Neural progenitor cell (in vitro differentiated cells): ENCODE measurements around the gene SRCIN1. TPM values are rescaled to one million over a fixed set of nuclear protein-coding genes. Genes with fewer than 3 reads are reported as not detected.

Source experiments
- DNase-seq: peaks from one replicate; pipeline ENCODE4 v3.0.0-alpha.2; 2016; ENCODE audit warnings: low spot score
- H2AFZ ChIP-seq: fragments of 200-600 bp; sonication (generic); replicated peaks from 2 replicates; pipeline ENCODE4 v1.6.1; 2016; ENCODE audit warnings: antibody characterized with exemption
- H3F3A ChIP-seq: fragments of 200-600 bp; sonication (generic); 2 replicates; pipeline ENCODE4 v1.6.1; 2016; ENCODE audit warnings: antibody characterized with exemption, low read depth
- H3K27ac ChIP-seq: fragments of 200-600 bp; sonication (generic); 2 replicates; pipeline ENCODE4 v1.5.1; 2016; ENCODE audit warnings: mild to moderate bottlenecking
- H3K27me3 ChIP-seq: fragments of 200-600 bp; sonication (generic); 2 replicates; pipeline ENCODE4 v1.6.1; 2016; ENCODE audit warnings: mild to moderate bottlenecking, moderate library complexity
- H3K36me3 ChIP-seq: fragments of 200-600 bp; sonication (generic); 2 replicates; pipeline ENCODE4 v1.5.1; 2016
- H3K4me1 ChIP-seq: fragments of 200-600 bp; sonication (generic); 2 replicates; pipeline ENCODE4 v1.6.1; 2016; ENCODE audit warnings: mixed run types
- H3K4me2 ChIP-seq: fragments of 200-600 bp; sonication (generic); 2 replicates; pipeline ENCODE4 v1.6.1; 2016
- H3K4me3 ChIP-seq: fragments of 200-600 bp; sonication (generic); 2 replicates; pipeline ENCODE4 v1.5.1; 2016
- H3K79me2 ChIP-seq: fragments of 200-600 bp; sonication (generic); 2 replicates; pipeline ENCODE4 v1.6.1; 2016; ENCODE audit warnings: low read depth
- H3K9ac ChIP-seq: fragments of 200-600 bp; sonication (generic); 2 replicates; pipeline ENCODE4 v1.6.1; 2016
- H3K9me3 ChIP-seq: fragments of 200-600 bp; sonication (generic); 2 replicates; pipeline ENCODE4 v1.5.1; 2016; ENCODE audit warnings: low read depth
- H4K20me1 ChIP-seq: fragments of 200-600 bp; sonication (generic); 2 replicates; pipeline ENCODE4 v1.6.1; 2016; ENCODE audit warnings: low read depth
- H3K27ac Mint-ChIP-seq: 3 replicates; pipeline ENCODE4 v1.8.0; 2021; ENCODE audit warnings: mixed read lengths
- H3K27me3 Mint-ChIP-seq: 2 replicates; pipeline ENCODE4 v1.8.0; 2022; ENCODE audit warnings: low read depth, mild to moderate bottlenecking, inconsistent platforms, moderate library complexity, mixed read lengths; ENCODE audit not compliant: insufficient read depth
- H3K36me3 Mint-ChIP-seq: 3 replicates; pipeline ENCODE4 v1.8.0; 2021; ENCODE audit warnings: mixed read lengths
- H3K4me1 Mint-ChIP-seq: 3 replicates; pipeline ENCODE4 v1.8.0; 2021; ENCODE audit warnings: mixed read lengths
- H3K4me3 Mint-ChIP-seq: 3 replicates; pipeline ENCODE4 v1.8.0; 2021; ENCODE audit warnings: mild to moderate bottlenecking, moderate library complexity, mixed read lengths
- H3K9me3 Mint-ChIP-seq: 3 replicates; pipeline ENCODE4 v1.8.0; 2020; ENCODE audit warnings: mixed read lengths
- CTCF ChIP-seq: fragments of 200-600 bp; sonication (generic); IDR thresholded peaks from 2 replicates; pipeline ENCODE4 v1.5.1; 2017; ENCODE audit warnings: antibody characterized with exemption, mild to moderate bottlenecking
- EZH2 ChIP-seq: fragments of 200-600 bp; sonication (generic); IDR thresholded peaks from 2 replicates; pipeline ENCODE4 v1.6.1; 2017; ENCODE audit warnings: antibody characterized with exemption, mild to moderate bottlenecking, moderate library complexity
- EZH2phosphoT487 ChIP-seq: fragments of 200-600 bp; sonication (generic); IDR thresholded peaks from 2 replicates; pipeline ENCODE4 v1.6.1; 2017; ENCODE audit warnings: antibody characterized with exemption
- total RNA-seq: library from RNA; depleted of rRNA; stranded (reverse); fragments of >200 nt; gene quantifications from 2 replicates; pipeline ENCODE4 v1.2.3, GENCODE V29; 2015; ENCODE audit warnings: low replicate concordance

SRCIN1 gene
- total RNA-seq, 1 donor from 2014 or later: 3.8 TPM

GRCh38 chr17:38616361-38616760 is 10.6 kb upstream of the SRCIN1 start:
- TF ChIP-seq CTCF: no peak
- TF ChIP-seq EZH2phosphoT487: no peak
- TF ChIP-seq EZH2: no peak
- DNase-seq: peak; percentile 62

GRCh38 chr17:38613981-38614779 is 8.4 kb upstream of the SRCIN1 start:
- H3K4me1 ChIP-seq: peaks cover 21% of the 10 kb centered on the region
- H4K20me1 ChIP-seq: no peaks in the 10 kb centered on the region
- H3K36me3 ChIP-seq: no peaks in the 10 kb centered on the region
- H3K79me2 ChIP-seq: no peaks in the 10 kb centered on the region
- H3F3A ChIP-seq: peaks cover 23% of the 10 kb centered on the region
- Mint-ChIP-seq H3K4me3 (no peak overlapping the region), H3K9me3 (peaks cover 9% of the 10 kb centered on the region), H3K4me1 (peaks cover 14% of the 10 kb centered on the region), H3K27ac (no peak overlapping the region), H3K36me3 (peaks cover 2% of the 10 kb centered on the region), H3K27me3 (peaks cover 19% of the 10 kb centered on the region)
- H2AFZ ChIP-seq: no peak overlapping the region
- H3K9ac ChIP-seq: no peak overlapping the region
- no peak for DNase-seq
- no peak overlapping the region for H3K4me3 ChIP-seq
- H3K27ac ChIP-seq: no peak overlapping the region
- H3K9me3 ChIP-seq: peaks cover 6% of the 10 kb centered on the region
- TF ChIP-seq EZH2: no peak
- no peak for TF ChIP-seq CTCF
- no peak for TF ChIP-seq EZH2phosphoT487
- H3K4me2 ChIP-seq: no peak overlapping the region
- no peaks in the 10 kb centered on the region for H3K27me3 ChIP-seq

More at GRCh38 chr17:38616361-38616760, 10.6 kb upstream of the SRCIN1 start:
- H3K36me3 ChIP-seq: no peaks in the 10 kb centered on the region
- no peaks in the 10 kb centered on the region for H4K20me1 ChIP-seq
- no peak overlapping the region for H2AFZ ChIP-seq
- no peaks in the 10 kb centered on the region for H3K27me3 ChIP-seq
- peaks cover 9% of the 10 kb centered on the region for H3K9me3 Mint-ChIP-seq
- peak overlapping the region; percentile 31 for H3K4me2 ChIP-seq
- H3K4me1 ChIP-seq: peaks cover 14% of the 10 kb centered on the region
- no peak overlapping the region for H3K4me3 Mint-ChIP-seq
- H3K79me2 ChIP-seq: no peaks in the 10 kb centered on the region
- H3F3A ChIP-seq: peaks cover 12% of the 10 kb centered on the region
- no peak overlapping the region for H3K4me3 ChIP-seq
- no peak overlapping the region for H3K9ac ChIP-seq
- H3K27ac ChIP-seq: no peak overlapping the region
- H3K9me3 ChIP-seq: peaks cover 6% of the 10 kb centered on the region
- peaks cover 2% of the 10 kb centered on the region for H3K36me3 Mint-ChIP-seq
- peak overlapping the region; percentile 69 for H3K27ac Mint-ChIP-seq
- H3K4me1 Mint-ChIP-seq: peaks cover 9% of the 10 kb centered on the region
- H3K27me3 Mint-ChIP-seq: peaks cover 14% of the 10 kb centered on the region

GRCh38 chr17:38613525-38613980 is 7.8 kb upstream of the SRCIN1 start:
- no peak for TF ChIP-seq CTCF
- TF ChIP-seq EZH2phosphoT487: no peak
- TF ChIP-seq EZH2: no peak
- no peaks in the 10 kb centered on the region for H3K79me2 ChIP-seq
- no peaks in the 10 kb centered on the region for H3K27me3 ChIP-seq
- H3F3A ChIP-seq: peaks cover 26% of the 10 kb centered on the region
- no peak overlapping the region for H2AFZ ChIP-seq
- H3K36me3 ChIP-seq: no peaks in the 10 kb centered on the region
- Mint-ChIP-seq H3K27me3 (peaks cover 22% of the 10 kb centered on the region), H3K9me3 (peaks cover 9% of the 10 kb centered on the region), H3K36me3 (peaks cover 2% of the 10 kb centered on the region), H3K27ac (no peak overlapping the region), H3K4me3 (no peak overlapping the region), H3K4me1 (peaks cover 20% of the 10 kb centered on the region)
- peaks cover 6% of the 10 kb centered on the region for H3K9me3 ChIP-seq
- no peak overlapping the region for H3K4me2 ChIP-seq
- no peak overlapping the region for H3K9ac ChIP-seq
- no peak overlapping the region for H3K4me3 ChIP-seq
- H3K27ac ChIP-seq: no peak overlapping the region
- peaks cover 23% of the 10 kb centered on the region for H3K4me1 ChIP-seq
- DNase-seq: no peak
- no peaks in the 10 kb centered on the region for H4K20me1 ChIP-seq
